H1 (cell line): ENCODE data around the gene COLQ. TPM values are rescaled to one million over a fixed set of nuclear protein-coding genes. Genes with fewer than 3 reads are reported as not detected.

Experiments used
- PHF8 ChIP-seq: fragments of 200-600 bp; sonication (generic); conservative IDR thresholded peaks from 2 replicates; pipeline ENCODE4 v1.7.1; 2012; ENCODE audit warnings: low read depth, mild to moderate bottlenecking, inconsistent platforms, low read length, moderate library complexity
- polyA plus RNA-seq, 7 experiments: library from polyadenylated mRNA; depleted of rRNA in 3 of 7; stranded (reverse) in 5 of 7; unstranded in 2 of 7; fragments of >200 nt in 5 of 7; fragments of 200-250 nt in 2 of 7; gene quantifications; 1 replicate in 5 of 7; 2 replicates in 1 of 7; 4 replicates in 1 of 7; pipeline versions ENCODE4 v1.2.1 to v1.2.3, GENCODE V29; 2011 to 2013; ENCODE audit warnings: missing spikeins in 2 of 7, mixed read lengths in 2 of 7
- total RNA-seq: library from RNA; stranded (reverse); fragmentation: NEBNext Ultra II Directional; extraction: Animal tissue kit (Norgen Biotek cat#: 25700); gene quantifications from 2 replicates; pipeline ENCODE4 v1.2.1, GENCODE V29; 2021
- TF ChIP-seq, protein P1 (sequence below): fragments of 300-600 bp; sonication (generic); IDR thresholded peaks from 2 replicates; pipeline ENCODE4 v1.7.1; 2012; ENCODE audit warnings: low read length, moderate library complexity, mild to moderate bottlenecking, inconsistent platforms; ENCODE audit not compliant: insufficient replicate concordance

Gene COLQ
- total and polyA plus RNA-seq, 2 of the 8 experiments (the other 6 are each of a cell fraction or from before 2014, with no cell fraction given): 1.5 to 1.9 TPM

- TF ChIP-seq, protein P1, sequence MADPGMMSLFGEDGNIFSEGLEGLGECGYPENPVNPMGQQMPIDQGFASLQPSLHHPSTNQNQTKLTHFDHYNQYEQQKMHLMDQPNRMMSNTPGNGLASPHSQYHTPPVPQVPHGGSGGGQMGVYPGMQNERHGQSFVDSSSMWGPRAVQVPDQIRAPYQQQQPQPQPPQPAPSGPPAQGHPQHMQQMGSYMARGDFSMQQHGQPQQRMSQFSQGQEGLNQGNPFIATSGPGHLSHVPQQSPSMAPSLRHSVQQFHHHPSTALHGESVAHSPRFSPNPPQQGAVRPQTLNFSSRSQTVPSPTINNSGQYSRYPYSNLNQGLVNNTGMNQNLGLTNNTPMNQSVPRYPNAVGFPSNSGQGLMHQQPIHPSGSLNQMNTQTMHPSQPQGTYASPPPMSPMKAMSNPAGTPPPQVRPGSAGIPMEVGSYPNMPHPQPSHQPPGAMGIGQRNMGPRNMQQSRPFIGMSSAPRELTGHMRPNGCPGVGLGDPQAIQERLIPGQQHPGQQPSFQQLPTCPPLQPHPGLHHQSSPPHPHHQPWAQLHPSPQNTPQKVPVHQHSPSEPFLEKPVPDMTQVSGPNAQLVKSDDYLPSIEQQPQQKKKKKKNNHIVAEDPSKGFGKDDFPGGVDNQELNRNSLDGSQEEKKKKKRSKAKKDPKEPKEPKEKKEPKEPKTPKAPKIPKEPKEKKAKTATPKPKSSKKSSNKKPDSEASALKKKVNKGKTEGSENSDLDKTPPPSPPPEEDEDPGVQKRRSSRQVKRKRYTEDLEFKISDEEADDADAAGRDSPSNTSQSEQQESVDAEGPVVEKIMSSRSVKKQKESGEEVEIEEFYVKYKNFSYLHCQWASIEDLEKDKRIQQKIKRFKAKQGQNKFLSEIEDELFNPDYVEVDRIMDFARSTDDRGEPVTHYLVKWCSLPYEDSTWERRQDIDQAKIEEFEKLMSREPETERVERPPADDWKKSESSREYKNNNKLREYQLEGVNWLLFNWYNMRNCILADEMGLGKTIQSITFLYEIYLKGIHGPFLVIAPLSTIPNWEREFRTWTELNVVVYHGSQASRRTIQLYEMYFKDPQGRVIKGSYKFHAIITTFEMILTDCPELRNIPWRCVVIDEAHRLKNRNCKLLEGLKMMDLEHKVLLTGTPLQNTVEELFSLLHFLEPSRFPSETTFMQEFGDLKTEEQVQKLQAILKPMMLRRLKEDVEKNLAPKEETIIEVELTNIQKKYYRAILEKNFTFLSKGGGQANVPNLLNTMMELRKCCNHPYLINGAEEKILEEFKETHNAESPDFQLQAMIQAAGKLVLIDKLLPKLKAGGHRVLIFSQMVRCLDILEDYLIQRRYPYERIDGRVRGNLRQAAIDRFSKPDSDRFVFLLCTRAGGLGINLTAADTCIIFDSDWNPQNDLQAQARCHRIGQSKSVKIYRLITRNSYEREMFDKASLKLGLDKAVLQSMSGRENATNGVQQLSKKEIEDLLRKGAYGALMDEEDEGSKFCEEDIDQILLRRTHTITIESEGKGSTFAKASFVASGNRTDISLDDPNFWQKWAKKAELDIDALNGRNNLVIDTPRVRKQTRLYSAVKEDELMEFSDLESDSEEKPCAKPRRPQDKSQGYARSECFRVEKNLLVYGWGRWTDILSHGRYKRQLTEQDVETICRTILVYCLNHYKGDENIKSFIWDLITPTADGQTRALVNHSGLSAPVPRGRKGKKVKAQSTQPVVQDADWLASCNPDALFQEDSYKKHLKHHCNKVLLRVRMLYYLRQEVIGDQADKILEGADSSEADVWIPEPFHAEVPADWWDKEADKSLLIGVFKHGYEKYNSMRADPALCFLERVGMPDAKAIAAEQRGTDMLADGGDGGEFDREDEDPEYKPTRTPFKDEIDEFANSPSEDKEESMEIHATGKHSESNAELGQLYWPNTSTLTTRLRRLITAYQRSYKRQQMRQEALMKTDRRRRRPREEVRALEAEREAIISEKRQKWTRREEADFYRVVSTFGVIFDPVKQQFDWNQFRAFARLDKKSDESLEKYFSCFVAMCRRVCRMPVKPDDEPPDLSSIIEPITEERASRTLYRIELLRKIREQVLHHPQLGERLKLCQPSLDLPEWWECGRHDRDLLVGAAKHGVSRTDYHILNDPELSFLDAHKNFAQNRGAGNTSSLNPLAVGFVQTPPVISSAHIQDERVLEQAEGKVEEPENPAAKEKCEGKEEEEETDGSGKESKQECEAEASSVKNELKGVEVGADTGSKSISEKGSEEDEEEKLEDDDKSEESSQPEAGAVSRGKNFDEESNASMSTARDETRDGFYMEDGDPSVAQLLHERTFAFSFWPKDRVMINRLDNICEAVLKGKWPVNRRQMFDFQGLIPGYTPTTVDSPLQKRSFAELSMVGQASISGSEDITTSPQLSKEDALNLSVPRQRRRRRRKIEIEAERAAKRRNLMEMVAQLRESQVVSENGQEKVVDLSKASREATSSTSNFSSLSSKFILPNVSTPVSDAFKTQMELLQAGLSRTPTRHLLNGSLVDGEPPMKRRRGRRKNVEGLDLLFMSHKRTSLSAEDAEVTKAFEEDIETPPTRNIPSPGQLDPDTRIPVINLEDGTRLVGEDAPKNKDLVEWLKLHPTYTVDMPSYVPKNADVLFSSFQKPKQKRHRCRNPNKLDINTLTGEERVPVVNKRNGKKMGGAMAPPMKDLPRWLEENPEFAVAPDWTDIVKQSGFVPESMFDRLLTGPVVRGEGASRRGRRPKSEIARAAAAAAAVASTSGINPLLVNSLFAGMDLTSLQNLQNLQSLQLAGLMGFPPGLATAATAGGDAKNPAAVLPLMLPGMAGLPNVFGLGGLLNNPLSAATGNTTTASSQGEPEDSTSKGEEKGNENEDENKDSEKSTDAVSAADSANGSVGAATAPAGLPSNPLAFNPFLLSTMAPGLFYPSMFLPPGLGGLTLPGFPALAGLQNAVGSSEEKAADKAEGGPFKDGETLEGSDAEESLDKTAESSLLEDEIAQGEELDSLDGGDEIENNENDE: no peak
- no peak for TF ChIP-seq PHF8
These were observed 65.8 kb downstream of the COLQ start (continued) for GRCh38 chr3:15455756-15456155.
